ENCODE measurements around the gene XPNPEP3. TPM values are rescaled to one million over a fixed set of nuclear protein-coding genes. Genes with fewer than 3 reads are reported as not detected.

The XPNPEP3 gene

GRCh38 chr22:40973144-40973543 lies 116.2 kb downstream of the XPNPEP3 start:
- Histone ChIP-seq H3K4me1 (ENCODE audit: control insufficient read depth, insufficient read depth, low read length) (no peaks in the 10 kb centered on the region), H3K4me3 (ENCODE audit: low read length) (no peak overlapping the region), H3K4me2 (ENCODE audit: low read length) (no peak overlapping the region), H3K36me3 (ENCODE audit: insufficient read depth, low read length) (peaks cover 42% of the 10 kb centered on the region), H3K9me3 (replicated peaks; ENCODE audit: low read length) (no peaks in the 10 kb centered on the region), H3K9ac (ENCODE audit: low read depth, low read length) (no peak overlapping the region), H3K27me3 (ENCODE audit: control insufficient read depth, insufficient read depth, low read length) (no peaks in the 10 kb centered on the region)

GRCh38 chr22:40975366-40975765 lies 118.4 kb downstream of the XPNPEP3 start:
- Histone ChIP-seq H3K4me3 (ENCODE audit: low read length) (no peak overlapping the region), H3K27me3 (ENCODE audit: control insufficient read depth, insufficient read depth, low read length) (no peaks in the 10 kb centered on the region), H3K9me3 (replicated peaks; ENCODE audit: low read length) (no peaks in the 10 kb centered on the region), H3K36me3 (ENCODE audit: insufficient read depth, low read length) (peaks cover 25% of the 10 kb centered on the region), H3K9ac (ENCODE audit: low read depth, low read length) (no peak overlapping the region), H3K4me1 (ENCODE audit: control insufficient read depth, insufficient read depth, low read length) (no peaks in the 10 kb centered on the region), H3K4me2 (ENCODE audit: low read length) (no peak overlapping the region)

GRCh38 chr22:40976866-40977700 lies 120.1 kb downstream of the XPNPEP3 start:
- Histone ChIP-seq H3K9ac (ENCODE audit: low read depth, low read length) (no peak overlapping the region), H3K27me3 (ENCODE audit: control insufficient read depth, insufficient read depth, low read length) (no peaks in the 10 kb centered on the region), H3K4me1 (ENCODE audit: control insufficient read depth, insufficient read depth, low read length) (no peaks in the 10 kb centered on the region), H3K9me3 (replicated peaks; ENCODE audit: low read length) (no peaks in the 10 kb centered on the region), H3K4me2 (ENCODE audit: low read length) (no peak overlapping the region), H3K4me3 (ENCODE audit: low read length) (no peak overlapping the region), H3K36me3 (ENCODE audit: insufficient read depth, low read length) (peaks cover 13% of the 10 kb centered on the region)

- no peaks in the 10 kb centered on the region for H3K27me3 ChIP-seq (ENCODE audit: control insufficient read depth, insufficient read depth, low read length)
- H3K4me3 ChIP-seq (ENCODE audit: low read length): no peak overlapping the region
- H3K9ac ChIP-seq (ENCODE audit: low read depth, low read length): no peak overlapping the region
- no peaks in the 10 kb centered on the region for H3K9me3 ChIP-seq (replicated peaks; ENCODE audit: low read length)
- H3K36me3 ChIP-seq (ENCODE audit: insufficient read depth, low read length): no peaks in the 10 kb centered on the region
- H3K4me1 ChIP-seq (ENCODE audit: control insufficient read depth, insufficient read depth, low read length): no peaks in the 10 kb centered on the region
- H3K4me2 ChIP-seq (ENCODE audit: low read length): no peak overlapping the region
These were observed 122.2 kb downstream of the XPNPEP3 start for GRCh38 chr22:40979198-40979597.

- H3K4me1 ChIP-seq (ENCODE audit: control insufficient read depth, insufficient read depth, low read length): no peaks in the 10 kb centered on the region
- H3K9me3 ChIP-seq (replicated peaks; ENCODE audit: low read length): no peaks in the 10 kb centered on the region
- H3K4me3 ChIP-seq (ENCODE audit: low read length): no peak overlapping the region
- no peaks in the 10 kb centered on the region for H3K36me3 ChIP-seq (ENCODE audit: insufficient read depth, low read length)
- no peaks in the 10 kb centered on the region for H3K27me3 ChIP-seq (ENCODE audit: control insufficient read depth, insufficient read depth, low read length)
- no peak overlapping the region for H3K9ac ChIP-seq (ENCODE audit: low read depth, low read length)
- H3K4me2 ChIP-seq (ENCODE audit: low read length): no peak overlapping the region
These were observed 122.9 kb downstream of the XPNPEP3 start for GRCh38 chr22:40979871-40980270.

Small RNA genes lying within 50 kb of the gene (small RNA-seq; reads per million reads assigned to genes)
- 0.21 reads per million for gene MIR4766
- not detected for gene RF00017
- gene RNU6-379P: not detected
